AG04449 (cell line): ENCODE measurements around the gene SLC7A6.

Experiments
- CTCF ChIA-PET: fragments of 350-600 bp; formaldehyde crosslinking; extraction: SDS; loops from one replicate; lab custom pipeline; 2021; ENCODE audit warnings: antibody characterized with exemption; lab: Yijun Ruan, JAX
- POLR2A ChIA-PET: fragments of 400-600, 350-600 bp; formaldehyde crosslinking; extraction: SDS; loops from one replicate; lab custom pipeline; 2020; ENCODE audit warnings: antibody characterized with exemption, inconsistent platforms; lab: Yijun Ruan, JAX
- DNase-seq: peaks from one replicate; pipeline ENCODE4 v3.0.0-alpha.2; 2010; ENCODE audit warnings: low read depth, low spot score
- H3K4me3 ChIP-seq: 2 replicates; pipeline ENCODE4 v1.5.1; 2011; ENCODE audit warnings: low read depth, mild to moderate bottlenecking, control low read depth, low read length
- TF ChIP-seq, protein P1 (sequence below): IDR thresholded peaks from one replicate; pipeline ENCODE4 v1.5.1; 2011; ENCODE audit warnings: mild to moderate bottlenecking, moderate library complexity, low read length, control low read depth, inconsistent platforms; ENCODE audit not compliant: insufficient read depth; ENCODE audit errors: missing control alignments

SLC7A6 gene

DNA sequence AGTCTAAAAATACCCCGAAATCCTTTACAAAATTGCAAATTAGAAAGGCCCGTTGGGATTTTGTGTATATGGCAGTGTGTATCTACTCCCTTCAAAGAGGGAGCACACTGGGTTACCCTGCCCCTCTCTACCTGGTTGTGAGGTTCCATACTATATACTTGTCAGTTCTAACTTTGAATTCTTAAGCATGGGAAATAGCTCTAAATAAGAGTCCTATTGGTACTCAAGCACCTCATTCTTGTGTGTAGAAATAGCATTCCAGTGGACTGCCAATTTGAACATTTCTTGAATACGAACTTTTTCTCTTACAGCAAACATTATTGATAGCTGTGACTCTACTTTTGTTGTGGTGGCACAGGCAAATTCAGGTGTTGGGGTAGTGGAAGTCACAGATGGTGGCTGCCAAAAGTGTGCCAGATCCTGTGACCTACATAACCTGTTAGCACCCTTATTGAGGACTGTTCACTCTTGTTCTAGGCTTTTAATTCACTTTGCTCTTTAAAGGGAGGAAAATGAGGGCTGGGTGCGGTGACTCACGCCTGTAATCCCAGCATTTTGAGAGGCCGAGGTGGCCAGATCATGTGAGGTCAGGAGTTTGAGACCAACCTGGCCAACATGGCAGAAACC lies 44.5 kb upstream of the SLC7A6 start:
- CTCF ChIA-PET, result interaction anchor here (0.9 to 2.1 kb wide), 5 partner anchors 9 to 228 kb away, joined by 3 to 9 read pairs (median 7); no protein-coding TSS in a partner anchor
- no peak overlapping the region for H3K4me3 ChIP-seq
- DNase-seq, result no peak
- POLR2A ChIA-PET, result no interaction called here
- TF ChIP-seq, protein P1, sequence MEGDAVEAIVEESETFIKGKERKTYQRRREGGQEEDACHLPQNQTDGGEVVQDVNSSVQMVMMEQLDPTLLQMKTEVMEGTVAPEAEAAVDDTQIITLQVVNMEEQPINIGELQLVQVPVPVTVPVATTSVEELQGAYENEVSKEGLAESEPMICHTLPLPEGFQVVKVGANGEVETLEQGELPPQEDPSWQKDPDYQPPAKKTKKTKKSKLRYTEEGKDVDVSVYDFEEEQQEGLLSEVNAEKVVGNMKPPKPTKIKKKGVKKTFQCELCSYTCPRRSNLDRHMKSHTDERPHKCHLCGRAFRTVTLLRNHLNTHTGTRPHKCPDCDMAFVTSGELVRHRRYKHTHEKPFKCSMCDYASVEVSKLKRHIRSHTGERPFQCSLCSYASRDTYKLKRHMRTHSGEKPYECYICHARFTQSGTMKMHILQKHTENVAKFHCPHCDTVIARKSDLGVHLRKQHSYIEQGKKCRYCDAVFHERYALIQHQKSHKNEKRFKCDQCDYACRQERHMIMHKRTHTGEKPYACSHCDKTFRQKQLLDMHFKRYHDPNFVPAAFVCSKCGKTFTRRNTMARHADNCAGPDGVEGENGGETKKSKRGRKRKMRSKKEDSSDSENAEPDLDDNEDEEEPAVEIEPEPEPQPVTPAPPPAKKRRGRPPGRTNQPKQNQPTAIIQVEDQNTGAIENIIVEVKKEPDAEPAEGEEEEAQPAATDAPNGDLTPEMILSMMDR, result no peak

DNA sequence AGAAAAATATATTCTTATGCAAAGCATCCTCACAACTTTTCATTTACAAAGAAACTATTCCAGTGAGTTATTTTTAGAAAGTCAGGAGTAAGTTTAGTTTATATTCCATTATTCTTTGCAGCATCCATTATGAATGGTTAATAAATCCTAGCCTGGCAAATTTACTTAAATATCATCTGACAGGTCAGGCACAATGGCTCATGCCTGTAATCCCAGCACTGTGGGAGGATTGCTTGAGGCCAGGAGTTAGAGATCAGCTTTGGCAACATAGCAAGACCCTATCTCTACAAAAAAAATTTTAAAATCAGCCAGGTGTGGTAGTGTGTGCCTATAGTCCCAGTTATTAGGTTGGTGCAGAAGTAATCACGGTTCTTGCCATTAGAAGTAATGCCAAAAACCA lies 41.3 kb upstream of the SLC7A6 start:
- no peak overlapping the region for H3K4me3 ChIP-seq
- ChIA-PET CTCF (no interaction called here), POLR2A (no interaction called here)
- DNase-seq, result no peak
- TF ChIP-seq, protein P1, result no peak

DNA sequence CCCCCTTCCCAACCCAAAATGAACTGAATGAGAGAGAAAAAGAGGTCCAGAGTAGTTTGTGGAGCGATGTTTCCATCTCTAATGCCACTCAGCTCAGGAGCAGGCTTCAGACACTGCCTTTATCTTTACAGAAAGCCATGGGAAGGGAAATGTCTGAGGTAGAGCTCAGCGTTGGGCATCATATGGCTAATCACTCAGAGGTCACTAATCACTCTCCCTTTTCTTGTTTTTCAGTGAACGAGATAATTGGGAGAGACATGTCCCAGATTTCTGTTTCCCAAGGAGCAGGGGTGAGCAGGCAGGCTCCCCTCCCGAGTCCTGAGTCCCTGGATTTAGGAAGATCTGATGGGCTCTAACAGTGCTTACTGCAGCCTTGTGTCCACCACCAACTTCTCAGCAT lies 38.2 kb upstream of the SLC7A6 start:
- DNase-seq, result no peak
- POLR2A ChIA-PET, result no interaction called here
- TF ChIP-seq, protein P1, result no peak
- H3K4me3 ChIP-seq, result no peak overlapping the region
- CTCF ChIA-PET, result interaction anchor here (1.0 to 6.7 kb wide), 6 partner anchors 9 to 234 kb away, joined by 3 to 124 read pairs (median 10); no protein-coding TSS in a partner anchor

DNA sequence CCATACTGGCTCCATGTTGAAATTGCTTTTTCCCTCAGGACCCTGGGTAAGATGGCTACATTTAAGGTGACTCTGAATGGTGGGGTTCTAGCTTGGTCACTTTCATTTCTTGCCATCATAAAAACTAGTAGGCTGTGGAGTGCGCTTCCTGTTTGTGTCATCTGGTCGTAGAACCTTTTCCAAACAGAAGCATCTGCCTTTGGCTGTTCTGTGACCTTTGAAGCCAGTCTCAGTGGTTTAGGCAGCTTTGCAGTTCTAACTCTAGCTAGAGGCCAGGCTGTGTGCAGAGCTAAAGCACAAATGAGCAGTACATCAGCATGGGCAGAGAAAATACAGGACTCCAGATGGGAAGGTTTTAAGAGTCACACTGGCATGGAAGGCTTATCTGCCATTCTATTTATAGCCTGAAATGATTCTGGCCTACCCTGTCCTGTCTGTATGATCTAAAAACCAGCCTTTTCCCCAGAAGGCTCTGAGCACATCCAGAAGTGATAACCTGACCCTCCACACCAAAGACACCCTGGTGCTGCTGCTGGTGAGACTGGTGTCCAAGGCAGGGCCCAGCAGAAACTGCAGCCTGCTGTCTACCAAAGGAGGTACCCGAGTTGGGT lies 37.0 kb upstream of the SLC7A6 start:
- ChIA-PET POLR2A (no interaction called here), CTCF (interaction anchor here (1.1 to 6.7 kb wide), 9 partner anchors 10 to 256 kb away, joined by 3 to 124 read pairs (median 6); partner anchors contain the start of gene NFATC3)
- TF ChIP-seq, protein P1, result no peak
- no peak for DNase-seq
- H3K4me3 ChIP-seq, result no peak overlapping the region

DNA sequence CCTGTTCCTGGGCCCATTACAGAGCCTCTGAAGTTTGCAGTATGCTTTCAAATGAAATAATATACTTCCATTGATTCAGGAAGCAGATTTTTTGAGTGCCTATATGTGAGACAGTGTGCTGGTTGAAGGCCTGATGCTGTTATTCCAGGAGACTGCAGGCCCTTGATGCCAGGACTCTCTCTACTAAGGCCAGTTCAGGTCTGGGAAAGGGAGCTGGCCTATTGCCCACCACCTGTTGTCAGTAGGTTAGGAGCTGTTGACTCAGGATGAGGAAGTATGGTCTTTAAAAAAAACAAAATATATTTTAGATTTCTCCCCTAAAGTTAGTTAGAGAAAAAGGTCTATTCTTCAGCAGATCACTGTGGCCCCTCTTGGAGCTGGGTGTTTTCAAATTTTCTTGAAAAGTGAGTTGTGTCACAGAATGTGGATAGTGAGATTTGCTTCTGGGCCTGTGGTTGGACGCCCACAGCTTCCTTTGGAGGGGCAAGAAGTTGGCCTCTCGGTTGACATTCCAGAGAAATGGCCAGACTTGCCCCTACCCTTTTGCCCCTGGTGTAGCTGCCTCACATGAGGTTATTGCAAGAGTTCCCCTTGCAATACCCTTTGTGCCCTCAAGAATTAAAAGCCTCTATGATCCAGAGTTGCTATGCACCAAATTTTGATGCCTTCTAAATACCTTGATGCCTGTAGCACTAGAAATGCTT lies 36.3 kb upstream of the SLC7A6 start:
- no peak overlapping the region for H3K4me3 ChIP-seq
- TF ChIP-seq, protein P1, result no peak
- ChIA-PET POLR2A (no interaction called here), CTCF (interaction anchor here (0.7 to 6.7 kb wide), 25 partner anchors 8 to 346 kb away, joined by 3 to 124 read pairs (median 4); partner anchors contain the start of genes ESRP2 and NFATC3)
- DNase-seq, result no peak

DNA sequence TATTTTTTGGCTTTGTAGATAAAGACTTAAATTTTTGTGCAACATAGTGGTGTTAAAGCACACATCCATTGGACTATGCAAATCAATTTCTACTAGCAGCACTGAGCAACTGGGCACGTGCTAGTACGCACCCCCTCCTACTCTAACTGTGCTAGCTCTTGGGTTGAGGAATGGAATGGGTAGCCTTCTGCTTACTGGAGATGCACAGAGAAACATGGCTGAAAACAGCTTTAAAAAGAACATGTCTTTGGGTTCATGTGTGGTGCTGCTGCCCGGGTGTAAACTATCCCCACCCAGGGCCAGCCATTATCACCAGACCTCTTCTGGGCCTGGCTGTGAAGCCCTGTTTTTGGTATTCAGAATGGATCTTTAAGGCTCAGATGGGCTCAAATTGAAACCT lies 35.7 kb upstream of the SLC7A6 start:
- POLR2A ChIA-PET, result no interaction called here
- CTCF ChIA-PET, result interaction anchor here (0.7 to 6.7 kb wide), 25 partner anchors 8 to 347 kb away, joined by 3 to 124 read pairs (median 4); partner anchors contain the start of genes ESRP2 and NFATC3
- TF ChIP-seq, protein P1, result no peak
- no peak overlapping the region for H3K4me3 ChIP-seq
- DNase-seq, result no peak
